Measurements from ENCODE around the gene OR5D14.

Gene OR5D14

GRCh38 chr11:55819330-55819729 is 24.0 kb downstream of the OR5D14 start, which contains the start of gene OR5D18:
Gene OR5D18, plus strand, starts transcription at chr11:55819630. Its CDS starts 0 bp downstream, at chr11:55819630.
- no peaks in the 10 kb centered on the region for H3K27me3 Mint-ChIP-seq (ENCODE audit: low read depth, poor library complexity)
- no peak within 1 kb of the TSS for H3K27ac Mint-ChIP-seq
- H3K4me3 Mint-ChIP-seq: no peak within 1 kb of the TSS
- peaks cover 70% of the 10 kb centered on the region for H3K9me3 Mint-ChIP-seq
- no peak for TF ChIP-seq CTCF (IDR thresholded peaks at IDR 0.05)
- no peak for DNase-seq
- H3K36me3 Mint-ChIP-seq (ENCODE audit: low read depth): no peaks in the 10 kb centered on the region
- H3K4me1 Mint-ChIP-seq: no peaks in the 10 kb centered on the region

- no peak for TF ChIP-seq CTCF (IDR thresholded peaks at IDR 0.05)
- Mint-ChIP-seq H3K27me3 (ENCODE audit: low read depth, poor library complexity) (no peaks in the 10 kb centered on the region), H3K4me3 (no peak within 1 kb of the TSS), H3K36me3 (ENCODE audit: low read depth) (no peaks in the 10 kb centered on the region), H3K27ac (no peak within 1 kb of the TSS), H3K4me1 (no peaks in the 10 kb centered on the region), H3K9me3 (peaks cover 64% of the 10 kb centered on the region)
- no peak for DNase-seq
Observed at GRCh38 chr11:55826919-55827318, 31.6 kb downstream of the OR5D14 start, which contains the start of gene OR5L2. Gene OR5L2, plus strand, starts transcription at chr11:55827219. Its CDS starts 0 bp downstream, at chr11:55827219.

GRCh38 chr11:55838452-55838851 is 43.1 kb downstream of the OR5D14 start, which contains the start of gene OR5D16:
Gene OR5D16, plus strand, starts transcription at chr11:55838752. Its CDS starts 0 bp downstream, at chr11:55838752.
- H3K4me3 Mint-ChIP-seq: no peak within 1 kb of the TSS
- no peak for DNase-seq
- peaks cover 59% of the 10 kb centered on the region for H3K9me3 Mint-ChIP-seq
- no peaks in the 10 kb centered on the region for H3K4me1 Mint-ChIP-seq
- H3K36me3 Mint-ChIP-seq (ENCODE audit: low read depth): peaks cover 4% of the 10 kb centered on the region
- H3K27me3 Mint-ChIP-seq (ENCODE audit: low read depth, poor library complexity): no peaks in the 10 kb centered on the region
- H3K27ac Mint-ChIP-seq: no peak within 1 kb of the TSS
- TF ChIP-seq CTCF (IDR thresholded peaks at IDR 0.05): no peak

Measured in nephron progenitor cell (in vitro differentiated cells).